ENCODE data around the gene DNTT. TPM values are rescaled to one million over a fixed set of nuclear protein-coding genes. Genes with fewer than 3 reads are reported as not detected.

The DNTT gene
- total RNA-seq, 6 experiments from 2014 or later: not detected

DNA sequence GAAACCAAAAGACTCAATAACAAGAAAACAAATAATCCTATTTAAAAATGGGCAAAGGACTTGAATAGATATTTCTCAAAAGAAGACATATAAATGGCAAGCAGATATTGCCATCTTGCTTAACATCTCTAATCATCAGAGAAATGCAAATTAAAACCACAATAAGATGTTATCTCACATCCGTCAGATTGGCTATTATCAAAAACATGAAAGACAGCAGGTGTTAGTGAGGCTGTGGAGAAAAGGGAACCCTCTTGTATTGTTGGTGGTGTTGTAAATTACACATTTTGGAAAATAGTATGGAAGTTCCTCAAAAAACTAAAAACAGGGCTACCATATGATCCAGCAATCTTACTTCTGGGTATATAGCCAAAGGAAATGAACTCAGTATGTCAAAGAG is 28.9 kb downstream of the DNTT start:
- Histone ChIP-seq H3K4me1 (peaks cover 0 to 4% (median 0%) of the 10 kb centered on the region in 4 donors), H3K9me3 (no peaks in the 10 kb centered on the region), H3K27me3 (no peaks in the 10 kb centered on the region), H3K4me3 (no peak overlapping the region), H3K27ac (no peak overlapping the region), H3K36me3 (no peaks in the 10 kb centered on the region)
- TF ChIP-seq POLR2A (IDR thresholded peaks at IDR 0.05): no peak
- TF ChIP-seq, protein P1, sequence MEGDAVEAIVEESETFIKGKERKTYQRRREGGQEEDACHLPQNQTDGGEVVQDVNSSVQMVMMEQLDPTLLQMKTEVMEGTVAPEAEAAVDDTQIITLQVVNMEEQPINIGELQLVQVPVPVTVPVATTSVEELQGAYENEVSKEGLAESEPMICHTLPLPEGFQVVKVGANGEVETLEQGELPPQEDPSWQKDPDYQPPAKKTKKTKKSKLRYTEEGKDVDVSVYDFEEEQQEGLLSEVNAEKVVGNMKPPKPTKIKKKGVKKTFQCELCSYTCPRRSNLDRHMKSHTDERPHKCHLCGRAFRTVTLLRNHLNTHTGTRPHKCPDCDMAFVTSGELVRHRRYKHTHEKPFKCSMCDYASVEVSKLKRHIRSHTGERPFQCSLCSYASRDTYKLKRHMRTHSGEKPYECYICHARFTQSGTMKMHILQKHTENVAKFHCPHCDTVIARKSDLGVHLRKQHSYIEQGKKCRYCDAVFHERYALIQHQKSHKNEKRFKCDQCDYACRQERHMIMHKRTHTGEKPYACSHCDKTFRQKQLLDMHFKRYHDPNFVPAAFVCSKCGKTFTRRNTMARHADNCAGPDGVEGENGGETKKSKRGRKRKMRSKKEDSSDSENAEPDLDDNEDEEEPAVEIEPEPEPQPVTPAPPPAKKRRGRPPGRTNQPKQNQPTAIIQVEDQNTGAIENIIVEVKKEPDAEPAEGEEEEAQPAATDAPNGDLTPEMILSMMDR (IDR thresholded peaks at IDR 0.05): no peak
- no peak for DNase-seq
- ATAC-seq: no peak
- 53% methylated on average over 1 of the region's 1 CpG for WGBS (ENCODE audit: insufficient coverage, low coverage, low lambda C conversion rate, missing lambda C conversion rate)
- intact Hi-C loops (cut with DNase I): no loop called here

GRCh38 chr10:96334616-96335526 is 30.6 kb downstream of the DNTT start:
- peaks cover 0 to 4% (median 0%) of the 10 kb centered on the region in 4 donors for H3K4me1 ChIP-seq
- H3K9me3 ChIP-seq: no peaks in the 10 kb centered on the region
- DNase-seq: no peak
- no peak overlapping the region for H3K4me3 ChIP-seq
- H3K36me3 ChIP-seq: no peaks in the 10 kb centered on the region
- WGBS (ENCODE audit: insufficient coverage, low coverage, low lambda C conversion rate, missing lambda C conversion rate): 27% methylated on average over 5 of the region's 5 CpGs
- intact Hi-C loops (cut with DNase I): no loop called here
- peak; percentile 90 to 97 (median 92) for ATAC-seq
- TF ChIP-seq POLR2A (IDR thresholded peaks at IDR 0.05): no peak
- TF ChIP-seq, protein P1 (IDR thresholded peaks at IDR 0.05): peak; percentile 45 to 86 (median 82)
- H3K27me3 ChIP-seq: no peaks in the 10 kb centered on the region
- no peak overlapping the region for H3K27ac ChIP-seq

DNA sequence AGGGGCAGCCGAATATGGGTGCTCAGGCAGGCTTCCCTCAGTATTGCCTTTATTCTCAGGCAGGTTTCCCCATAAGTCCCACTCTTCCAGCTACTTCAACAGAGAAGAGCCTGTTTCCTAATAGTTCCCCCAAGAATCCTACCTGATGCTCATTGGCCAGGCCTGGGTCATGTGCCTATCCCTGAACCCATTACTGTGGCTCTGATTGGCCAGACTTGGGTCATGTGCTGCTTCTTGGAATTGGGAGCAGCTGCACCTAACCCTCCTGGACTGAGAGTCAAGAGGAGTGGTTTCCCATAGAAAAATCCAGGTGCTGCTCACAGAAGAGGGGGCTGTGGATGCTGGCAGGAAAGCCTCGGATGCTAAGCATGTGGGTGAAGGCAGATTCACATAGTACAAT is 32.9 kb downstream of the DNTT start:
- Histone ChIP-seq H3K27me3 (no peaks in the 10 kb centered on the region), H3K36me3 (no peaks in the 10 kb centered on the region), H3K4me3 (no peak overlapping the region), H3K4me1 (peaks cover 0 to 8% (median 0%) of the 10 kb centered on the region in 4 donors), H3K27ac (no peak overlapping the region), H3K9me3 (no peaks in the 10 kb centered on the region)
- TF ChIP-seq, protein P1 (IDR thresholded peaks at IDR 0.05): no peak
- no peak for TF ChIP-seq POLR2A (IDR thresholded peaks at IDR 0.05)
- ATAC-seq (no peak), DNase-seq (no peak)
- intact Hi-C loops (cut with DNase I): no loop called here
- 75% methylated on average over 2 of the region's 2 CpGs for WGBS (ENCODE audit: insufficient coverage, low coverage, low lambda C conversion rate, missing lambda C conversion rate)

DNA sequence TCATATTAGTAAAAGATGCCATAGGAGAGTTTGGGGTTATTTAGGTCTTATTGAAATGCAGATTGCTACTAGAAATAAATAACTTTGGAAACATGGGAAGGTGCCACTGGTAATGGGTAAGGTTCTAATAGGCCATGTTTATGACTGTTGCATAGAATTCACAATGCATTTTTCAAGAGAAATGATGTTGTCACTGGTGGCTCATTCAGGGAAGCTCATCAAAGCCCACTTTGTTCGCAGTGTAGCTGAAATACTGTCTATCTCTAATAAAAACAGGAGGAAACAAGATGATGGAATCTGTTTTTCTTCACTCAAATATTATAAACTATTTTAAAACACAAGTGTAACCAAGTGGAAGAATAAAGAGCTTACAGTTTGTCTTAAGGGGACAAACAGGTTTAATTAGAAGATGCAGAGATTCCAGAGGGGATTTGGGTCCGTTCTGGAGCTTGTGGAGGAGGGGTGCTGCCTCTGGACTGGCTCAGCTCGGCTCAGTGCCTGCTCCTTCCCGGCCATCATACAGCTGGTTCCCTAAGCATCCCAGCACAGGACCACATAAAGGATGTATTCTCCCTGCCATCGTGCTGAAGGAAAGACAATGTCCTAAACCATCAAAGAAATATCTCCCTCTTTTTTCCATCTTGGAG is 34.2 kb downstream of the DNTT start:
- Histone ChIP-seq H3K4me3 (no peak overlapping the region), H3K4me1 (peaks cover 0 to 18% (median 0%) of the 10 kb centered on the region in 4 donors), H3K36me3 (no peaks in the 10 kb centered on the region), H3K27ac (no peak overlapping the region), H3K9me3 (no peaks in the 10 kb centered on the region), H3K27me3 (no peaks in the 10 kb centered on the region)
- intact Hi-C loops (cut with DNase I): no loop called here
- DNase-seq: no peak
- 21% methylated on average over 4 of the region's 5 CpGs for whole genome bisulfite sequencing (ENCODE audit: insufficient coverage, low coverage, low lambda C conversion rate, missing lambda C conversion rate)
- no peak for TF ChIP-seq POLR2A (IDR thresholded peaks at IDR 0.05)
- TF ChIP-seq, protein P1 (IDR thresholded peaks at IDR 0.05): no peak
- ATAC-seq: no peak

All from right lobe of liver (tissue), 6 donors.